ENCODE measurements around the gene CDC42EP1. TPM values are rescaled to one million over a fixed set of nuclear protein-coding genes. Genes with fewer than 3 reads are reported as not detected.

Gene CDC42EP1
- total and polyA plus RNA-seq, 2 experiments from 2014 or later, result 83.8 to 122 TPM

DNA sequence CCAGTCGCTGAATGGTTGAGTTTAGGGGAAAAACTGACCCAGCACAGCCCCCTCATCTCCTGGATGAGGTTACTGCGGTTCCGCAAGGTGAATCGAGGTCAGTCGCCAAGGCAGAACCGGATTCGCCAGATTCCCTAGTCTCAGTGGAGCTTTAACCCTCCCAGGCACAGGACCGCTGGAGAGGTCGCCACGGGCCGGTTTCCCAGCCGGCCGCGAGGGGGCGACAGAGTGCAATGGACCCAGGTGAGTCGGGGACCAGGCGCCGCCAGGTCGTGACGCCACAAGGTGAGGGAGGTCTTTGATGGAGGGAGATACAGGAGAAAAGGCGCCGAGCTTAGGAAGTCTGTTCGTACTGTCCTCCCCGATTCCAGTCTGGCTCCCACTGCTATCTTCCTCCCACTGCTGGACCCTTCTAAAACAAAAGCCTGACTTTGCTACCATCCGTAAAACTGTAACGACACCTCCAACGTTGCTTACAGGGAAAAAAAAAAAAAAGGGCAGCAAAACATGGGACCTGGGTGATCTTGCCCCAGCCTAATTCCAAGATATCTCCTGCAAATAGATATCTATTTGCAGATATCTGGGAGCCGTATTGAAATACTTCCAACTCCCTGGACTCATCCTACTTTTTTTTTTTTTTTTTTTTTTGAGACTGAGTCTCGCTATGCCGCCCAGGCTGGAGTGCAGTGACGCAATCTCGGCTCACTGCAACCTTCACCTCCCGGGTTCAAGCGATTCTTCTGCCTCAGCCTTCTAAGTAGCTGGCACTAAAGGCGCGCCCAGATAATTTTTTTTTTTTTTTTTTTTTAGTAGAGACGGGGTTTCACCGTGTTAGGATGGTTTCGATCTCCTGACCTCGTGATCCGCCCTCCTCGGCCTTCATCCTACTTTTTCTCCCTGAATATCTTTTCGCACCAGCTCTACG is 47.0 kb downstream of the CDC42EP1 start:
- 3 to 4% methylated on average over 40 to 44 of the region's 44 CpGs for WGBS, 2 experiments (ENCODE audit: low coverage in 1 of 2, low lambda C conversion rate in 2 of 2, missing lambda C conversion rate in 2 of 2)
- Histone ChIP-seq H3K9me3 (ENCODE audit: low read depth) (no peaks in the 10 kb centered on the region), H3K9ac (peak overlapping the region; percentile 89), H3K36me3 (ENCODE audit: low read depth) (no peaks in the 10 kb centered on the region), H3K4me1 (ENCODE audit: insufficient read depth) (peaks cover 14% of the 10 kb centered on the region; the same call in 1 of the 2 replicates), H3K27ac (peak overlapping the region; percentile 96), H3K79me2 (ENCODE audit: insufficient read depth) (peaks cover 30% of the 10 kb centered on the region), H3K9me2 (ENCODE audit: insufficient read depth) (no peaks in the 10 kb centered on the region), H4K20me1 (ENCODE audit: insufficient read depth) (no peaks in the 10 kb centered on the region), H2AFZ (peak overlapping the region; percentile 73), H3K4me2 (ENCODE audit: unreplicated experiment) (peak overlapping the region; percentile 59), H3K4me3 (peak overlapping the region; percentile 66), H3K27me3 (replicated peaks; ENCODE audit: insufficient read depth) (no peaks in the 10 kb centered on the region), H3F3A (ENCODE audit: insufficient read depth) (no peaks in the 10 kb centered on the region; the same call in 1 of the 2 replicates)
- no peak for TF ChIP-seq EZH2 (IDR thresholded peaks at IDR 0.05; ENCODE audit: insufficient read depth, poor library complexity, severe bottlenecking)
- TF ChIP-seq EZH2phosphoT487 (IDR thresholded peaks at IDR 0.05; ENCODE audit: insufficient read depth, low read depth), result no peak
- peak; percentile 62 for DNase-seq
- in situ Hi-C loops (cut with MboI), result no loop called here

- no peak for DNase-seq
- Histone ChIP-seq H3K9me3 (ENCODE audit: low read depth) (no peaks in the 10 kb centered on the region), H4K20me1 (ENCODE audit: insufficient read depth) (no peaks in the 10 kb centered on the region), H3K27me3 (replicated peaks; ENCODE audit: insufficient read depth) (no peaks in the 10 kb centered on the region), H3K9me2 (ENCODE audit: insufficient read depth) (no peaks in the 10 kb centered on the region), H3K4me1 (ENCODE audit: insufficient read depth) (peaks cover 14% of the 10 kb centered on the region; the same call in 1 of the 2 replicates), H2AFZ (peak overlapping the region; percentile 88), H3K4me2 (ENCODE audit: unreplicated experiment) (peak overlapping the region; percentile 59), H3K79me2 (ENCODE audit: insufficient read depth) (peaks cover 30% of the 10 kb centered on the region), H3K4me3 (peak overlapping the region; percentile 92), H3K9ac (peak overlapping the region; percentile 89), H3F3A (ENCODE audit: insufficient read depth) (no peaks in the 10 kb centered on the region; the same call in 1 of the 2 replicates), H3K36me3 (ENCODE audit: low read depth) (no peaks in the 10 kb centered on the region), H3K27ac (peak overlapping the region; percentile 96)
- 6 to 8% methylated on average over 14 to 17 of the region's 17 CpGs for WGBS, 2 experiments (ENCODE audit: low coverage in 1 of 2, low lambda C conversion rate in 2 of 2, missing lambda C conversion rate in 2 of 2)
- no peak for TF ChIP-seq EZH2phosphoT487 (IDR thresholded peaks at IDR 0.05; ENCODE audit: insufficient read depth, low read depth)
- TF ChIP-seq EZH2 (IDR thresholded peaks at IDR 0.05; ENCODE audit: insufficient read depth, poor library complexity, severe bottlenecking), result no peak
- in situ Hi-C loops (cut with MboI), result no loop called here
These were observed 47.7 kb downstream of the CDC42EP1 start for GRCh38 chr22:37607935-37608476.

- no peaks in the 10 kb centered on the region for H3K27me3 ChIP-seq (replicated peaks; ENCODE audit: insufficient read depth)
- WGBS, 2 experiments (ENCODE audit: low coverage in 1 of 2, low lambda C conversion rate in 2 of 2, missing lambda C conversion rate in 2 of 2), result 1 to 2% methylated on average over 37 to 57 of the region's 82 CpGs
- no peaks in the 10 kb centered on the region; the same call in 1 of the 2 replicates for H3F3A ChIP-seq (ENCODE audit: insufficient read depth)
- peak within 1 kb of the TSS; percentile 88 for H3K4me2 ChIP-seq (ENCODE audit: unreplicated experiment)
- no peaks in the 10 kb centered on the region for H3K36me3 ChIP-seq (ENCODE audit: low read depth)
- no peaks in the 10 kb centered on the region for H3K9me2 ChIP-seq (ENCODE audit: insufficient read depth)
- peak within 1 kb of the TSS; percentile 89 for H3K9ac ChIP-seq
- peaks cover 14% of the 10 kb centered on the region; the same call in 1 of the 2 replicates for H3K4me1 ChIP-seq (ENCODE audit: insufficient read depth)
- H2AFZ ChIP-seq, result peak within 1 kb of the TSS; percentile 88
- peak within 1 kb of the TSS; percentile 92 for H3K4me3 ChIP-seq
- H3K27ac ChIP-seq, result peak within 1 kb of the TSS; percentile 96
- no peaks in the 10 kb centered on the region for H4K20me1 ChIP-seq (ENCODE audit: insufficient read depth)
- peak; percentile 98 for DNase-seq
- H3K9me3 ChIP-seq (ENCODE audit: low read depth), result no peaks in the 10 kb centered on the region
- H3K79me2 ChIP-seq (ENCODE audit: insufficient read depth), result peaks cover 30% of the 10 kb centered on the region
- in situ Hi-C loops (cut with MboI), result no loop called here
- no peak for TF ChIP-seq EZH2 (IDR thresholded peaks at IDR 0.05; ENCODE audit: insufficient read depth, poor library complexity, severe bottlenecking)
- TF ChIP-seq EZH2phosphoT487 (IDR thresholded peaks at IDR 0.05; ENCODE audit: insufficient read depth, low read depth), result no peak
These were observed 48.4 kb downstream of the CDC42EP1 start, which contains the start of gene GGA1 for GRCh38 chr22:37608477-37609239. Gene GGA1, plus strand, starts transcription at chr22:37608834. Its CDS starts 27 bp downstream, at chr22:37608861.

Data from GM23248 (cell line).